Breast epithelium (tissue), 3 donors: Measurements from ENCODE around the gene DDX24.

ENCODE experiments used
- CTCF ChIP-seq, 3 donors: fragments of 450-650 bp; IDR thresholded peaks; one replicate each; pipeline ENCODE4 v1.5.1; 2016 to 2017; ENCODE audit warnings: antibody characterized with exemption in 3 of 3, mild to moderate bottlenecking in 3 of 3, moderate library complexity in 3 of 3
- POLR2A ChIP-seq: fragments of 450-650 bp; IDR thresholded peaks from one replicate; pipeline ENCODE4 v1.6.1; 2016; ENCODE audit warnings: antibody characterized with exemption, mild to moderate bottlenecking, moderate library complexity
- POLR2AphosphoS5 ChIP-seq, 3 donors: sonication (generic); formaldehyde crosslinking; IDR thresholded peaks; one replicate each; pipeline ENCODE4 v1.6.1; 2017; ENCODE audit warnings: antibody characterized with exemption in 3 of 3

DNA sequence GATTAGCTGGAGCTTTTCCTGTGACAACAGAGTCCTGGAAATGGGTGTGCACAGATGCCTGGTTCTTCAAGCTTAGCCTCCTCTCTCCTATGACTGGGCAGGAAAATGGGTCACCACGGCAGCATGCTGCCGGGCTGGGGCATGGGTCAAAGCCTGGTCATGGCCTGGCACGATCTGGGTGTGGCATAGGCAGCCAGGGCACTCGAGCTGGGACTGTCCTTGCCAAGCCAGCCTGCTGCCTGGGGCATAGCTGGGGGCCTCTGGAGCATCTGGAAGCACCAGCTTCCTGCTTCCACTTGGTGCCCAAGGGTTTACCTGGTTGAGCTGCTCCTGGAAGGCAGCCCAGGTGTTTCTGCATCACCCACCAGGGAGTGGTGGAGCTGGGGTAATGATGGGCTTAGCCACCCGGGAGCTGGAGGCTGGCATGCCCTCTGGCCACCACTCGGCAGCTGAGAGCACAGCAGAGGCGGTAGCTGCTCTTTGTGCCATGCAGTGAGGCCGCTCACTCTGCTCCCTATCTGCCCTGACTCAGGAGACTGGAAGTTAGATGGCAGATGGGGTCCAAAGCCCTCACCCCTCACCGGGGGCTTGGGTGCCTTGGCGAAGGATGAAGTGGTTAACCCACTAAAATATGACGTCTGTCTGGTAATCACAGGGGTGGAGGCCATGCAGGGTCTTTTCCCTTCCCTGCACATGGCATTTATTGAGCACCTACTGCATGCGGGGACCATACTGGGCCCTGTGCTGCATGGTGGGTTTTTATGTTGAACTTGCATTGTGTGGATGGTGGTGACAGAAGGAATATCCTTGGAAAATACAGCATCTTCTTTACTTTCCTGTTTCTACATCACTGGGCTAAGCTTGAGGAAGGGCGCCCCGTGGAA lies 53.2 kb downstream of the DDX24 start:
- no peak for TF ChIP-seq CTCF (IDR thresholded peaks at IDR 0.05)
- no peak for TF ChIP-seq POLR2A
- TF ChIP-seq POLR2AphosphoS5 (IDR thresholded peaks at IDR 0.05), result no peak
